HepG2 (cell line): Measurements from ENCODE around the gene CHCT1. TPM values are rescaled to one million over a fixed set of nuclear protein-coding genes. Genes with fewer than 3 reads are reported as not detected.

Source experiments
- BCLAF1 ChIP-seq: fragments of 450-650 bp; IDR thresholded peaks from 2 replicates; pipeline ENCODE4 v1.6.1; 2017; ENCODE audit warnings: mild to moderate bottlenecking
- JUNB ChIP-seq: sonication (generic); formaldehyde crosslinking; IDR thresholded peaks from 2 replicates; pipeline ENCODE4 v1.8.0; 2022; ENCODE audit warnings: missing genetic modification reagents, mild to moderate bottlenecking, borderline replicate concordance
- PLRG1 ChIP-seq: fragments of 450-650 bp; conservative IDR thresholded peaks from 2 replicates; pipeline ENCODE4 v1.6.1; 2016
- PRDM15 ChIP-seq: sonication (generic); formaldehyde crosslinking; IDR thresholded peaks from 2 replicates; pipeline ENCODE4 v1.4.0; 2020; ENCODE audit warnings: missing genetic modification reagents
- REPIN1 ChIP-seq: sonication (generic); formaldehyde crosslinking; IDR thresholded peaks from 2 replicates; pipeline ENCODE4 v1.8.0; 2022; ENCODE audit warnings: missing genetic modification reagents, low read depth, mild to moderate bottlenecking, borderline replicate concordance
- REXO4 ChIP-seq: sonication (generic); formaldehyde crosslinking; IDR thresholded peaks from 2 replicates; pipeline ENCODE4 v1.8.0; 2022; ENCODE audit warnings: missing genetic modification reagents, mild to moderate bottlenecking, borderline replicate concordance
- THAP11 ChIP-seq: IDR thresholded peaks from 2 replicates; pipeline ENCODE4 v1.6.1; 2016; ENCODE audit warnings: missing biosample characterization, missing genetic modification reagents
- XRCC5 ChIP-seq: fragments of 200-400 bp; formaldehyde crosslinking; optimal IDR thresholded peaks from 2 replicates; pipeline ENCODE3; 2017; ENCODE audit warnings: mild to moderate bottlenecking, low read length
- ZBTB42 ChIP-seq: sonication (generic); formaldehyde crosslinking; IDR thresholded peaks from 2 replicates; pipeline ENCODE4 v1.5.0; 2020; ENCODE audit warnings: mild to moderate bottlenecking, missing genetic modification reagents
- ZNF407 ChIP-seq: sonication (generic); formaldehyde crosslinking; IDR thresholded peaks from one replicate; pipeline ENCODE4 v1.5.1; 2020; ENCODE audit warnings: mild to moderate bottlenecking, missing genetic modification reagents; ENCODE audit errors: not compliant biosample characterization
- ZNF430 ChIP-seq: sonication (generic); formaldehyde crosslinking; IDR thresholded peaks from 2 replicates; pipeline ENCODE4 v1.9.0; 2021; ENCODE audit warnings: mild to moderate bottlenecking, missing genetic modification reagents
- ZNF576 ChIP-seq: sonication (generic); formaldehyde crosslinking; IDR thresholded peaks from 2 replicates; pipeline ENCODE4 v1.4.0; 2020; ENCODE audit warnings: mild to moderate bottlenecking, missing genetic modification reagents
- ZNF777 ChIP-seq: sonication (generic); formaldehyde crosslinking; IDR thresholded peaks from 2 replicates; pipeline ENCODE4 v1.4.0; 2020; ENCODE audit warnings: missing genetic modification reagents
- polyA plus RNA-seq, 8 experiments: library from polyadenylated mRNA; depleted of rRNA in 3 of 8; stranded (reverse) in 7 of 8; unstranded in 1 of 8; fragments of >200 nt; fragmentation: Illumina TruSeq in 4 of 8; extraction: Trizol in 4 of 8; gene quantifications; 2 replicates each; pipeline versions ENCODE4 v1.2.1 to v1.2.3, GENCODE V29; 2011 to 2016; ENCODE audit warnings: low read depth in 4 of 8, missing spikeins in 1 of 8, mixed read lengths in 1 of 8; ENCODE audit not compliant: insufficient read depth in 1 of 8
- total RNA-seq, 5 experiments: library from RNA; depleted of rRNA; stranded (reverse); fragments of >200 nt; fragmentation: Illumina TruSeq; extraction: Trizol; gene quantifications; 2 replicates each; pipeline ENCODE4 v1.2.3, GENCODE V29; 2016; ENCODE audit warnings: low read depth in 1 of 5

CHCT1 gene
- total and polyA plus RNA-seq, 2 of the 13 experiments (the other 11 are each of a cell fraction or from before 2014, with no cell fraction given), result not detected

- TF ChIP-seq PRDM15 (CRISPR knock-in tag), result no peak
- TF ChIP-seq ZBTB42 (CRISPR knock-in tag), result 0 out of 2 replicates have a peak, but pooled peaks have one; percentile 58
- no peak for TF ChIP-seq REXO4 (CRISPR knock-in tag)
- TF ChIP-seq ZNF407, result no peak
- TF ChIP-seq ZNF576 (CRISPR knock-in tag), result no peak
- TF ChIP-seq ZNF777 (CRISPR knock-in tag), result 0 out of 2 replicates have a peak, but pooled peaks have one; percentile 14
- peak; percentile 86 for TF ChIP-seq THAP11
- TF ChIP-seq ZNF430 (CRISPR knock-in tag), result no peak; the same call in 1 of the 2 replicates
- peak; percentile 98 for TF ChIP-seq REPIN1 (CRISPR knock-in tag)
- peak; percentile 96 for TF ChIP-seq XRCC5
- TF ChIP-seq JUNB, result 0 out of 2 replicates have a peak, but pooled peaks have one; percentile 18
- no peak for TF ChIP-seq BCLAF1
- no peak for TF ChIP-seq PLRG1
Observed at GRCh38 chr17:60392042-60392844, 30.0 kb upstream of the CHCT1 start, which contains the start of gene USP32 (continued).
